DOHH2 (cell line): ENCODE data around the gene GRWD1.

ENCODE experiments used
- H3F3A ChIP-seq: fragments of 200-600 bp; sonication (generic), shearing (Covaris generic); 2 replicates; pipeline ENCODE4 v1.6.0; 2016; ENCODE audit warnings: antibody characterized with exemption, mild to moderate bottlenecking; ENCODE audit not compliant: control insufficient read depth, insufficient read depth
- H3K27ac ChIP-seq: fragments of 200-600 bp; sonication (generic); 2 replicates; pipeline ENCODE4 v1.5.1; 2014; ENCODE audit warnings: low read depth, mild to moderate bottlenecking, low read length, moderate library complexity
- H3K27me3 ChIP-seq: fragments of 200-600 bp; sonication (generic); 2 replicates; pipeline ENCODE4 v1.6.1; 2014; ENCODE audit warnings: mild to moderate bottlenecking, low read length, mixed read lengths; ENCODE audit not compliant: control insufficient read depth
- H3K36me3 ChIP-seq: fragments of 200-600 bp; sonication (generic); 2 replicates; pipeline ENCODE4 v1.6.1; 2014; ENCODE audit warnings: mild to moderate bottlenecking, low read length, moderate library complexity, mixed read lengths; ENCODE audit not compliant: control insufficient read depth
- H3K4me1 ChIP-seq: fragments of 200-600 bp; sonication (generic); 2 replicates; pipeline ENCODE4 v1.6.1; 2014; ENCODE audit warnings: mild to moderate bottlenecking, low read length, mixed read lengths; ENCODE audit not compliant: control insufficient read depth
- H3K4me2 ChIP-seq: fragments of 200-600 bp; sonication (generic); 2 replicates; pipeline ENCODE4 v1.6.0; 2014; ENCODE audit warnings: mild to moderate bottlenecking, low read length, moderate library complexity
- H3K4me3 ChIP-seq: fragments of 200-600 bp; sonication (generic); 2 replicates; pipeline ENCODE4 v1.5.1; 2014; ENCODE audit warnings: mild to moderate bottlenecking, low read length, mixed read lengths
- H3K79me2 ChIP-seq: fragments of 200-600 bp; sonication (generic); 2 replicates; pipeline ENCODE4 v1.6.1; 2014; ENCODE audit warnings: mild to moderate bottlenecking, low read length, mixed read lengths; ENCODE audit not compliant: control insufficient read depth
- H3K9me2 ChIP-seq: fragments of 200-600 bp; sonication (generic); replicated peaks from 2 replicates; pipeline ENCODE4 v1.6.1; 2014; ENCODE audit warnings: mild to moderate bottlenecking, low read length, mixed read lengths; ENCODE audit not compliant: control insufficient read depth
- H3K9me3 ChIP-seq: fragments of 200-600 bp; sonication (generic); 2 replicates; pipeline ENCODE4 v1.6.1; 2014; ENCODE audit warnings: antibody characterized with exemption, low read length, mixed read lengths; ENCODE audit not compliant: control insufficient read depth, insufficient read depth
- H4K20me1 ChIP-seq: fragments of 200-600 bp; sonication (generic); 2 replicates; pipeline ENCODE4 v1.6.0; 2014; ENCODE audit warnings: low read depth, mild to moderate bottlenecking, antibody characterized with exemption, low read length, moderate library complexity; ENCODE audit not compliant: control insufficient read depth, insufficient read depth
- CTCF ChIP-seq: fragments of 200-600 bp; sonication (generic); IDR thresholded peaks from one replicate; pipeline ENCODE4 v1.5.1; 2014; ENCODE audit warnings: antibody characterized with exemption, mild to moderate bottlenecking, low read depth, low read length; ENCODE audit not compliant: poor library complexity, severe bottlenecking
- EZH2phosphoT487 ChIP-seq: fragments of 200-600 bp; sonication (generic); IDR thresholded peaks from 2 replicates; pipeline ENCODE4 v1.6.1; 2017; ENCODE audit warnings: borderline replicate concordance, mild to moderate bottlenecking, antibody characterized with exemption, low read length, moderate library complexity, mixed read lengths

Gene GRWD1

GRCh38 chr19:48492925-48493717, 47.3 kb downstream of the GRWD1 start:
- Histone ChIP-seq H3F3A (peaks cover 5% of the 10 kb centered on the region; the same call in 1 of the 2 replicates), H3K27ac (peak overlapping the region; percentile 26; the same call in 1 of the 2 replicates), H3K4me3 (peak overlapping the region; percentile 66), H3K9me2 (no peaks in the 10 kb centered on the region), H3K27me3 (peaks cover 41% of the 10 kb centered on the region), H4K20me1 (no peaks in the 10 kb centered on the region), H3K4me1 (peaks cover 35% of the 10 kb centered on the region), H3K79me2 (no peaks in the 10 kb centered on the region), H3K4me2 (peak overlapping the region; percentile 61), H3K36me3 (no peaks in the 10 kb centered on the region), H3K9me3 (no peaks in the 10 kb centered on the region)
- TF ChIP-seq CTCF (no peak), EZH2phosphoT487 (no peak)

GRCh38 chr19:48493718-48494401, 48.1 kb downstream of the GRWD1 start:
- Histone ChIP-seq H3K9me3 (no peaks in the 10 kb centered on the region), H3K4me2 (peak overlapping the region; percentile 61), H3F3A (peaks cover 5% of the 10 kb centered on the region; the same call in 1 of the 2 replicates), H3K79me2 (no peaks in the 10 kb centered on the region), H4K20me1 (no peaks in the 10 kb centered on the region), H3K4me1 (peaks cover 35% of the 10 kb centered on the region), H3K36me3 (no peaks in the 10 kb centered on the region), H3K27me3 (peaks cover 43% of the 10 kb centered on the region), H3K4me3 (peak overlapping the region; percentile 66), H3K27ac (no peak overlapping the region), H3K9me2 (no peaks in the 10 kb centered on the region)
- no peak for TF ChIP-seq EZH2phosphoT487
- TF ChIP-seq CTCF = no peak

- Histone ChIP-seq H3K4me3 (no peak overlapping the region), H3K27me3 (peaks cover 39% of the 10 kb centered on the region), H3K79me2 (no peaks in the 10 kb centered on the region), H3K9me3 (no peaks in the 10 kb centered on the region), H3K36me3 (no peaks in the 10 kb centered on the region), H3K4me1 (peaks cover 25% of the 10 kb centered on the region), H3K9me2 (no peaks in the 10 kb centered on the region), H3F3A (peaks cover 5% of the 10 kb centered on the region; the same call in 1 of the 2 replicates), H3K27ac (no peak overlapping the region), H4K20me1 (no peaks in the 10 kb centered on the region), H3K4me2 (no peak overlapping the region)
- TF ChIP-seq EZH2phosphoT487 (no peak), CTCF (no peak)
Measured at GRCh38 chr19:48495396-48495795, 49.6 kb downstream of the GRWD1 start.
